Measurements from ENCODE around the gene FBXW11.

FBXW11 gene

DNA sequence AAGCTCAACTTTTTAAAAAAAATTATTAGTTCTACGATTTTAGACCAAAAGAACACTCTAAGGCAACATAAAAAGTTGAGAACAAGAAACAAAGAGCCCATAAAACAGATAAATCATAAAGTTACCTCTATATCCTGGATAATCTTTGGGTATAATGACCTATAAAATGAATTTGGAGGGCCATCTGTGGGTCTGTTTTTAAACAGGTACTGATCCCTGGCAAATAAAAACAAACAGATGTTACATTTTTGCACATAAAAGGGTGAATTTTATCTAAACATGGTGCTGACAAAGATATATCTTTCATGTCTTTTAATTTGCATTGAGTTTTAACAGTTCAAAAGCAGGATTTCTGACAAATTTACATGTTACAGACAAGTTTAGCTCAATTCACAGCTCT, 107.6 kb downstream of the FBXW11 start:
- ATAC-seq (ENCODE audit: low read depth) (no peak), DNase-seq (ENCODE audit: low spot score) (no peak)
- no peak overlapping the region for H3K4me3 ChIP-seq (ENCODE audit: severe bottlenecking)
- no peak overlapping the region for H3K27ac ChIP-seq (ENCODE audit: poor library complexity, severe bottlenecking)
- no peaks in the 10 kb centered on the region for H3K4me1 ChIP-seq (ENCODE audit: insufficient read depth, poor library complexity, severe bottlenecking)
- H3K9me3 ChIP-seq (ENCODE audit: severe bottlenecking), result no peaks in the 10 kb centered on the region
- TF ChIP-seq, protein P1, sequence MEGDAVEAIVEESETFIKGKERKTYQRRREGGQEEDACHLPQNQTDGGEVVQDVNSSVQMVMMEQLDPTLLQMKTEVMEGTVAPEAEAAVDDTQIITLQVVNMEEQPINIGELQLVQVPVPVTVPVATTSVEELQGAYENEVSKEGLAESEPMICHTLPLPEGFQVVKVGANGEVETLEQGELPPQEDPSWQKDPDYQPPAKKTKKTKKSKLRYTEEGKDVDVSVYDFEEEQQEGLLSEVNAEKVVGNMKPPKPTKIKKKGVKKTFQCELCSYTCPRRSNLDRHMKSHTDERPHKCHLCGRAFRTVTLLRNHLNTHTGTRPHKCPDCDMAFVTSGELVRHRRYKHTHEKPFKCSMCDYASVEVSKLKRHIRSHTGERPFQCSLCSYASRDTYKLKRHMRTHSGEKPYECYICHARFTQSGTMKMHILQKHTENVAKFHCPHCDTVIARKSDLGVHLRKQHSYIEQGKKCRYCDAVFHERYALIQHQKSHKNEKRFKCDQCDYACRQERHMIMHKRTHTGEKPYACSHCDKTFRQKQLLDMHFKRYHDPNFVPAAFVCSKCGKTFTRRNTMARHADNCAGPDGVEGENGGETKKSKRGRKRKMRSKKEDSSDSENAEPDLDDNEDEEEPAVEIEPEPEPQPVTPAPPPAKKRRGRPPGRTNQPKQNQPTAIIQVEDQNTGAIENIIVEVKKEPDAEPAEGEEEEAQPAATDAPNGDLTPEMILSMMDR (IDR thresholded peaks at IDR 0.05; ENCODE audit: poor library complexity, severe bottlenecking), result no peak
- H3K27me3 ChIP-seq (ENCODE audit: insufficient read depth, poor library complexity, severe bottlenecking), result no peaks in the 10 kb centered on the region
- H3K36me3 ChIP-seq (ENCODE audit: low read depth), result peaks cover 16% of the 10 kb centered on the region

- H3K4me3 ChIP-seq (ENCODE audit: severe bottlenecking), result no peak overlapping the region
- DNase-seq (ENCODE audit: low spot score), result no peak
- H3K27ac ChIP-seq (ENCODE audit: poor library complexity, severe bottlenecking), result no peak overlapping the region
- TF ChIP-seq, protein P1 (IDR thresholded peaks at IDR 0.05; ENCODE audit: poor library complexity, severe bottlenecking), result no peak
- no peaks in the 10 kb centered on the region for H3K4me1 ChIP-seq (ENCODE audit: insufficient read depth, poor library complexity, severe bottlenecking)
- H3K27me3 ChIP-seq (ENCODE audit: insufficient read depth, poor library complexity, severe bottlenecking), result no peaks in the 10 kb centered on the region
- ATAC-seq (ENCODE audit: low read depth), result no peak
- peaks cover 16% of the 10 kb centered on the region for H3K36me3 ChIP-seq (ENCODE audit: low read depth)
- no peaks in the 10 kb centered on the region for H3K9me3 ChIP-seq (ENCODE audit: severe bottlenecking)
Observed at GRCh38 chr5:171898386-171898785, 108.1 kb downstream of the FBXW11 start.

DNA sequence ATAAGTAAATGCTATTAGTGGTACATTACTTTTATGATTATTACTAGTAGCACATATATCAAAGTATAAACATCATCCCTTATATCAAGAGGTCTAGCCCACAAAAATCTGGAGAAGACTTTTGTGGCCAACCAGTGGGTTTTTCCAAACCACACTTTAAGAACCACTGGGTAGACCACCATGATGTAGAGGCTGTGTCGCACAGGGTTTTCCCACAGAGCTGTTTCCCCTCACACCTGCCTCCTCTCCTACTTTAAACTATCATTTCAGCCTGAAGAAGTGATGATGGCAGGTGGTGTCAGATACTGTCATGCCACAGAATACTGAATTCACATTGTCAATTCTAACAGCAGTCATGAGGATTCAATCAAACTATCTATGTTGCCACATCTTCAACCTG, 109.2 kb downstream of the FBXW11 start:
- no peaks in the 10 kb centered on the region for H3K4me1 ChIP-seq (ENCODE audit: insufficient read depth, poor library complexity, severe bottlenecking)
- no peaks in the 10 kb centered on the region for H3K27me3 ChIP-seq (ENCODE audit: insufficient read depth, poor library complexity, severe bottlenecking)
- TF ChIP-seq, protein P1 (IDR thresholded peaks at IDR 0.05; ENCODE audit: poor library complexity, severe bottlenecking), result no peak
- H3K4me3 ChIP-seq (ENCODE audit: severe bottlenecking), result no peak overlapping the region
- no peak for DNase-seq (ENCODE audit: low spot score)
- no peak overlapping the region for H3K27ac ChIP-seq (ENCODE audit: poor library complexity, severe bottlenecking)
- peaks cover 16% of the 10 kb centered on the region for H3K36me3 ChIP-seq (ENCODE audit: low read depth)
- no peaks in the 10 kb centered on the region for H3K9me3 ChIP-seq (ENCODE audit: severe bottlenecking)
- no peak for ATAC-seq (ENCODE audit: low read depth)

DNA sequence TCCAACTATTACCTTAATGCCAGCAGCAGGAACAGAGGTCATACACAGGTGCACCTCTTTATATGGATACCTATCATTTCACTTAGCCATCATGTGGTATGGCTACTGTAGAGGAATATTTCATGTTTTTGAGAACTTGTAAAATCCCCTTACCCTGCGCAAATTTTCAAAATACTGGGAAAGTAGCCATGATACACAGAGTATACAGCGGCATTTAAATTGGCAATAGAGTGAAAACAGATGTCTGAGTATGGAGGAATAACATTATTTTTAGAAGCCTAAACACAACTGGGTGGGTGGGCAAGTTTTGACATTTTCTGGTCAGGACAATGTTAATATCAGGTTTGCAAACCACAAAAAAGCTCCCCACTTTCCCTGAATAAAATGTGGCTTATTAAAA, 111.4 kb downstream of the FBXW11 start:
- no peaks in the 10 kb centered on the region for H3K9me3 ChIP-seq (ENCODE audit: severe bottlenecking)
- H3K27me3 ChIP-seq (ENCODE audit: insufficient read depth, poor library complexity, severe bottlenecking), result no peaks in the 10 kb centered on the region
- H3K4me3 ChIP-seq (ENCODE audit: severe bottlenecking), result no peak overlapping the region
- no peaks in the 10 kb centered on the region for H3K4me1 ChIP-seq (ENCODE audit: insufficient read depth, poor library complexity, severe bottlenecking)
- H3K27ac ChIP-seq (ENCODE audit: poor library complexity, severe bottlenecking), result no peak overlapping the region
- DNase-seq (ENCODE audit: low spot score) (no peak), ATAC-seq (ENCODE audit: low read depth) (no peak)
- peaks cover 23% of the 10 kb centered on the region for H3K36me3 ChIP-seq (ENCODE audit: low read depth)
- TF ChIP-seq, protein P1 (IDR thresholded peaks at IDR 0.05; ENCODE audit: poor library complexity, severe bottlenecking), result no peak

GRCh38 chr5:171893290-171893886, 113.0 kb downstream of the FBXW11 start:
- DNase-seq (ENCODE audit: low spot score), result no peak
- TF ChIP-seq, protein P1 (IDR thresholded peaks at IDR 0.05; ENCODE audit: poor library complexity, severe bottlenecking), result no peak
- Histone ChIP-seq H3K4me3 (ENCODE audit: severe bottlenecking) (no peak overlapping the region), H3K27me3 (ENCODE audit: insufficient read depth, poor library complexity, severe bottlenecking) (no peaks in the 10 kb centered on the region), H3K9me3 (ENCODE audit: severe bottlenecking) (no peaks in the 10 kb centered on the region), H3K27ac (ENCODE audit: poor library complexity, severe bottlenecking) (no peak overlapping the region), H3K4me1 (ENCODE audit: insufficient read depth, poor library complexity, severe bottlenecking) (no peaks in the 10 kb centered on the region), H3K36me3 (ENCODE audit: low read depth) (peaks cover 16% of the 10 kb centered on the region)
- no peak for ATAC-seq (ENCODE audit: low read depth)

Measured in RWPE2 (cell line).